ENCODE results near the gene UCP2. TPM values are rescaled to one million over a fixed set of nuclear protein-coding genes. Genes with fewer than 3 reads are reported as not detected.

Gene UCP2
- total RNA-seq, 1 donor from 2014 or later = 103 TPM

GRCh38 chr11:73949246-73949645 lies 33.4 kb downstream of the UCP2 start:
- Mint-ChIP-seq H3K4me3 (ENCODE audit: low read depth) (no peak overlapping the region), H3K9me3 (ENCODE audit: low read depth) (peaks cover 12% of the 10 kb centered on the region), H3K27ac (peak overlapping the region; percentile 17), H3K4me1 (ENCODE audit: low read depth) (peaks cover 4% of the 10 kb centered on the region), H3K36me3 (ENCODE audit: insufficient read depth) (peaks cover 3% of the 10 kb centered on the region), H3K27me3 (no peaks in the 10 kb centered on the region)
- no peak for DNase-seq (ENCODE audit: low spot score, unreplicated experiment)
- TF ChIP-seq CTCF (IDR thresholded peaks at IDR 0.05; ENCODE audit: unreplicated experiment) = no peak

DNA sequence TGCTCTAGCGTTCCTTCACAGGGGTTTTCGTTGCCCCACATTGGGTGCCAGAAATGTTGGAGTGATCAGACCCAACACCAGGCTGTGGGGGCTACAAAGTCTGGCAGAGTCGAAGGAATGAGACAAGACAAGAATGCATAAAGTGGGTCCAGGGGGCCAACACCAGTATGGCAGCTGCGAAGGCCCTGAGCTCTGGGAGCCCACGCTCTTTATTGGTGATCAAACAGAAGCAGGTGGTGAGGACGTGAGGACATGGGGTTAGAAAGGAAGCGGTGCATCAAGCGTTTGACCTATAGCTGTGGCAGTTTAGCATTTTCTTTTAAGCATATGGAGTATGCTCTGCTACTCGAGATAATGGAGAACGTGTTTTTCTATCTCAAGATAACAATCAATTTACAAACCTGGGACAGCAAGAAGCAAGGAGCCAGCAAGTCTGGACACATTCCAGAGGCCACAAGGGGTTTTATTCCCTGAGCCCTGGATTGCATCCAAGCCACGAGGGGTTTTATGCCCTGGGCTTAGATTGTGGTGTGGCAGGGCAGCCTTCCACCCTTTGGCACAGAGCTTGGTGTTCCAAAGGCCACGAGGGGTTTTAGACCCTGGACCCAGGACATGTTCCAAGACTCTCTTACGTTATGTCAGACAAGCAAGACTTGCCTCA lies 35.7 kb downstream of the UCP2 start:
- peaks cover 15% of the 10 kb centered on the region for H3K9me3 Mint-ChIP-seq (ENCODE audit: low read depth)
- H3K36me3 Mint-ChIP-seq (ENCODE audit: insufficient read depth) = peaks cover 3% of the 10 kb centered on the region
- H3K27ac Mint-ChIP-seq = no peak overlapping the region
- no peak for DNase-seq (ENCODE audit: low spot score, unreplicated experiment)
- H3K4me3 Mint-ChIP-seq (ENCODE audit: low read depth) = no peak overlapping the region
- peaks cover 1% of the 10 kb centered on the region for H3K4me1 Mint-ChIP-seq (ENCODE audit: low read depth)
- H3K27me3 Mint-ChIP-seq = no peaks in the 10 kb centered on the region
- no peak for TF ChIP-seq CTCF (IDR thresholded peaks at IDR 0.05; ENCODE audit: unreplicated experiment)

DNA sequence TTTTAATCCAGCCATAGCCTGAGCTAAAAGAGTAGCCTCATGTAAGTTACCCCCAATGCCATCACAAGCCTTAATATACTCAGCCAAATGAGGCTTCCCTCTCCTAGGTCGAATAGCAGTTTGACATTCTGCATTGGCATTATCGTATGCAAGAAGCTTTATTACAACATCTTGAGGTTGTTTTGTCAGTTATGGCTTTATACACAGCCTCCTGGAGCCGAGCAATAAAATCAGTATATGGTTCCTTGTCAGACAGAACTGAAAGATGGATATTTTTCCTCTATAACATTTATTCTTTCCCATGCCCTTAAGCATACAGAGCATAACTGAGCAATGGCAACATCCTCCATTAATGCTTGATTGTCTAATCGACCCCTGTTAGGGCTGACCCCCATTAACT lies 37.2 kb downstream of the UCP2 start:
- no peaks in the 10 kb centered on the region for H3K4me1 Mint-ChIP-seq (ENCODE audit: low read depth)
- peaks cover 23% of the 10 kb centered on the region for H3K9me3 Mint-ChIP-seq (ENCODE audit: low read depth)
- H3K36me3 Mint-ChIP-seq (ENCODE audit: insufficient read depth) = peaks cover 9% of the 10 kb centered on the region
- no peaks in the 10 kb centered on the region for H3K27me3 Mint-ChIP-seq
- no peak overlapping the region for H3K27ac Mint-ChIP-seq
- DNase-seq (ENCODE audit: low spot score, unreplicated experiment) = no peak
- TF ChIP-seq CTCF (IDR thresholded peaks at IDR 0.05; ENCODE audit: unreplicated experiment) = no peak
- H3K4me3 Mint-ChIP-seq (ENCODE audit: low read depth) = no peak overlapping the region

GRCh38 chr11:73944901-73945300 lies 37.7 kb downstream of the UCP2 start:
- H3K27ac Mint-ChIP-seq = no peak overlapping the region
- no peak for TF ChIP-seq CTCF (IDR thresholded peaks at IDR 0.05; ENCODE audit: unreplicated experiment)
- DNase-seq (ENCODE audit: low spot score, unreplicated experiment) = no peak
- H3K4me3 Mint-ChIP-seq (ENCODE audit: low read depth) = no peak overlapping the region
- peaks cover 26% of the 10 kb centered on the region for H3K9me3 Mint-ChIP-seq (ENCODE audit: low read depth)
- H3K36me3 Mint-ChIP-seq (ENCODE audit: insufficient read depth) = peaks cover 9% of the 10 kb centered on the region
- no peaks in the 10 kb centered on the region for H3K27me3 Mint-ChIP-seq
- H3K4me1 Mint-ChIP-seq (ENCODE audit: low read depth) = no peaks in the 10 kb centered on the region

GRCh38 chr11:73944085-73944484 lies 38.6 kb downstream of the UCP2 start:
- H3K27ac Mint-ChIP-seq = no peak overlapping the region
- no peak for TF ChIP-seq CTCF (IDR thresholded peaks at IDR 0.05; ENCODE audit: unreplicated experiment)
- H3K36me3 Mint-ChIP-seq (ENCODE audit: insufficient read depth) = peaks cover 9% of the 10 kb centered on the region
- DNase-seq (ENCODE audit: low spot score, unreplicated experiment) = no peak
- H3K4me3 Mint-ChIP-seq (ENCODE audit: low read depth) = no peak overlapping the region
- no peaks in the 10 kb centered on the region for H3K27me3 Mint-ChIP-seq
- peaks cover 34% of the 10 kb centered on the region for H3K9me3 Mint-ChIP-seq (ENCODE audit: low read depth)
- no peaks in the 10 kb centered on the region for H3K4me1 Mint-ChIP-seq (ENCODE audit: low read depth)

All from progenitor cell of endocrine pancreas (in vitro differentiated cells).